Measurements from ENCODE around the gene SCYGR4.
"Not testable (repeated sequence)": the region's sequence is repeated elsewhere in the genome, so short reads cannot be mapped to it uniquely, and the experiment has no call there.

The SCYGR4 gene

GRCh38 chr2:227617316-227618230 is at the start of gene SCYGR4:
TSS of gene SCYGR4 (plus strand) at chr2:227617498. CDS start at chr2:227617498, 0 bp downstream.
- no peak for DNase-seq

GRCh38 chr2:227568852-227569169 is 48.5 kb upstream of the SCYGR4 start:
- no peak for DNase-seq

- no peak for DNase-seq
These were observed 46.7 kb upstream of the SCYGR4 start for GRCh38 chr2:227570615-227571014.

GRCh38 chr2:227576110-227576509 is 41.2 kb upstream of the SCYGR4 start:
- no peak for DNase-seq

- DNase-seq, result no peak
These were observed 40.5 kb upstream of the SCYGR4 start for GRCh38 chr2:227576812-227577211.

- no peak for DNase-seq
These were observed 39.7 kb upstream of the SCYGR4 start for GRCh38 chr2:227577555-227577954.

GRCh38 chr2:227578642-227579041 is 38.7 kb upstream of the SCYGR4 start:
- no peak for DNase-seq

GRCh38 chr2:227579791-227580190 is 37.5 kb upstream of the SCYGR4 start:
- DNase-seq, result no peak

GRCh38 chr2:227582369-227582768 is 34.9 kb upstream of the SCYGR4 start:
- no peak for DNase-seq

GRCh38 chr2:227592694-227593387 is 24.5 kb upstream of the SCYGR4 start:
- DNase-seq, result no peak

GRCh38 chr2:227595797-227596196 is 21.5 kb upstream of the SCYGR4 start:
- DNase-seq, result no peak

- DNase-seq, result no peak
These were observed 20.3 kb upstream of the SCYGR4 start for GRCh38 chr2:227597036-227597435.

- DNase-seq, result no peak
These were observed 19.3 kb upstream of the SCYGR4 start for GRCh38 chr2:227597998-227598397.

GRCh38 chr2:227598835-227599503 is 18.3 kb upstream of the SCYGR4 start, which contains the start of gene SCYGR2:
TSS of gene SCYGR2 (plus strand) at chr2:227598893. CDS start at chr2:227598893, 0 bp downstream.
- DNase-seq, result not testable (repeated sequence)

GRCh38 chr2:227602358-227602757 is 14.9 kb upstream of the SCYGR4 start:
- no peak for DNase-seq

GRCh38 chr2:227606476-227606875 is 10.8 kb upstream of the SCYGR4 start:
- no peak for DNase-seq

- DNase-seq, result no peak
These were observed 9.4 kb upstream of the SCYGR4 start for GRCh38 chr2:227607941-227608340.

- DNase-seq, result no peak
These were observed 8.5 kb upstream of the SCYGR4 start for GRCh38 chr2:227608561-227609338.

- DNase-seq, result no peak
These were observed 7.2 kb upstream of the SCYGR4 start for GRCh38 chr2:227610123-227610522.

GRCh38 chr2:227612546-227613271 is 4.6 kb upstream of the SCYGR4 start:
- DNase-seq, result no peak

- DNase-seq, result no peak
These were observed 4.0 kb upstream of the SCYGR4 start for GRCh38 chr2:227613272-227613660.

GRCh38 chr2:227614246-227614645 is 3.1 kb upstream of the SCYGR4 start:
- no peak for DNase-seq

All from activated CD4-positive, alpha-beta T cell treated with anti-CD3 and anti-CD28 coated beads for 4 hours (primary cell).